GM19467 (cell line): ENCODE results near the gene CHTF8.
"Not testable (repeated sequence)": the region's sequence is repeated elsewhere in the genome, so short reads cannot be mapped to it uniquely, and the experiment has no call there.

Source experiments
- ATAC-seq: cut with Tn5 transposase; IDR thresholded peaks from one replicate; pipeline ENCODE4 v1.9.1; 2021; ENCODE audit warnings: mild to moderate bottlenecking, moderate library complexity; ENCODE audit not compliant: unreplicated experiment

Gene CHTF8

DNA sequence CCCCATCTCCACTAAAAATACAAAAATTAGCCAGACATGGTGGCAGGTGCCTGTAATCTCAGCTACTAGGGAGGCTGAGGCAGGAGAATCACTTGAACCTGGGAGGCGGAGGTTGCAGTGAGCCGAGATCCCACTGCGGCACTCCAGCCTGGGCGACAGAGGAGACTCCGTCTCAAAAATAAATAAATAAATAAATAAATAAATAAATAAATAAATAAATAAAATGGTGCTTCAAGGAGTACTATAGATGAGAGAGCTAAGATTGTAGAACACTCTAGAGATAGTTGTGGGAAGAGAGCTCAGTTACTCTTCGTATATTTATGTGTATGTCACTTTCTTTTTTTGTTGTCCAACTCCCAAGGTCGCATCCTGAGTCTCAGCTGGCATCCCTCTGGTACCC, 7.1 kb upstream of the CHTF8 start:
- not testable (repeated sequence) for ATAC-seq

DNA sequence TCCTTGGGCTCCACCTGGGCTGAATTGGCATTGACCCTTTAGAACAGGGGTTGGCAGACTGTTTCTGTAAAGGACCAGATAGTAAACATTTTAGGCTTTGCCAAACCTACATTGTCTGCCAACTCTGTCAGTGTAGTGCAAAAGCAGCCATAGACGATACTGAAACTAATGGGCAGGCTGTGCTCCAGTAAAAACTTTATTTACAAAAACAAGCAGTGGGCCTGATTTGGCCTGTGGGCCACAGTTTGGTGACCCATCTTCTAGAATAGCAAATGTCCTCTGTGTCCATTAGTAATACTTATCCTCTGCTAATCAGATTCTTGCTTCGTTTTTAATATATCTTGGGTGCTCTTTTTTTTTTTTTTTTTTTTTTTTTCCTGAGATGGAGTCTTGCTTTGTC, 6.2 kb upstream of the CHTF8 start:
- ATAC-seq = no peak

DNA sequence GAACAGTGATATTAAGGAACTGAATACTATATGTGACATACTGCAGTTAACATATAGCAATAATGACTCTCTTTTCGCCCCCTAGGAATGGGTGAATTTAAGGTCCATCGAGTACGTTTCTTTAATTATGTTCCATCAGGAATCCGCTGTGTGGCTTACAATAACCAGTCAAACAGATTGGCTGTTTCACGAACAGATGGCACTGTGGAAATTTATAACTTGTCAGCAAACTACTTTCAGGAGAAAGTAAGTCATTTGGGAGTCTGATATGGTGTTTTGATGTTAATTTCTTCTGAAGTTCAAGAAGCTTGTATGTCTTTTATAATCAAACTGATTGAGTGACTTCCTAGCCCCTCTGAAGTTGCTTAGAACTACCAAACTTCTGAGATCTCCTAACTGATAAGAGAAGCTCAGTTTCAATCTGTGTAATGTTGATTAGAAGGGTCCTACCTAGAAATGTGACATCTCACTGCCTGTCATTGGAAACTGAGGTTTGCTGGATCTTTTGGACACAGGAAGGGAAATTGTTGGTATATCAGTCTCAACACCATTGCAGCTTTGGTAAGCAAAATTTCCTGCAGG, 1.1 kb upstream of the CHTF8 start:
- ATAC-seq = no peak

DNA sequence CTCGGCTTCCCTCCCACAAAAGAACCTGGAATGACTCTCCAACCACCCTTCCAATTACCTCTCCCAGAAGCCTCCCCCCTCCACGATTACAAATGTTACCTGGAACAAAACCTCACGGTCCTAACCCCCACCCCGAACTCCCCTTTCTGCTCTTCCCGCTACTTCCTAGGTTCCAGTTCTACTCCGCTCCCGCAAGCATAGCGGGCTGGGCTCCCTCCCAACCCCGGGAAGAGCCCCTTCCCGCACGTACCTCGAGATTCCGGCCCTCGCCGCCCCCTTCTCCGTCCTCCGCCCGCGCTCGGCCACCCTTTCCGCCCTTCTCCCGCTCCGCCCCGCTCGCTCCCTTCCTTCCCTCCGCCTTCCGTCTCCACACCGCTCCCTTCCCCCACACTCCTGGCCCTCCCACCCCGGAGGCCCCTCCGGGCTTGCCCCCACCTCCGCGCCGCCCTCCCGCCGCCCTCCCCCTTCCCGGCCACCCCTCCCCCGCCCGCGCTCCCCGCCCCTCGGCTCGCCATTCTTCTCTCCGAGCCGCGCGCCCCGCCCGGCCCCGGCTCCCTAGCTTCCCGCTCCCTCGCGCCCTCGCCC, 457 bp downstream of the CHTF8 start:
- peak; percentile 42 for ATAC-seq

DNA sequence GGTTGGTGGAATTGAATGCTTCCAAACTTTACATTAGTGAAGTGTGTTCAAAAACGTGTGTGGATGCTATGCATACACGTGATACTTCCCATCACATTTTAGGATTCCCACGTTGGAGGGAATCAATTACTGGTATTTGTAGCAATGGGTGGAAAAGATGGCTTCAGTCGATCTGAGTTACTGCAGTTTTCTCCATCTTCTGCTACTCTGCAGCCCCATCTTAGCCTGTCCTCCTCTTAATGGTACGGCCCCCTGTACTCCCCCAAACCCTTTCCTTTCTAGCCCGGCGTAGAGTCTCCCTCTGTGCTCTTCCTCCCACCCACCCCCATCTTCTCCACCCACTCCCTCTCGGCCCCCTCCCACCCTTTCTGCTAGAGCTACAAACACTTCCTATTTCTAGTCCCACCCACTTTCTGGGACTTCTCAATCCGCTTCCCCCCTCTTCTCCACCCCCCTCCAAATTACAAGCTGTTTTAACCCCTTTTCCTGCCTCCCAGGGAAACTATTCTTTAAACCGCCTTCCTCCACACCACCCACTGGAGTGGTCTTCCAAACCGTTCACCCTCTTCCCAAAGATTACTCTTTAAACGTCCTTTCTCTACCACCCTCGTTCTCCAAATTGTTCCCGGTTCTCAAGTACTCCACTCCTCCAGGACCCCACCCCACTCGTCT, 1.1 kb downstream of the CHTF8 start:
- no peak for ATAC-seq

DNA sequence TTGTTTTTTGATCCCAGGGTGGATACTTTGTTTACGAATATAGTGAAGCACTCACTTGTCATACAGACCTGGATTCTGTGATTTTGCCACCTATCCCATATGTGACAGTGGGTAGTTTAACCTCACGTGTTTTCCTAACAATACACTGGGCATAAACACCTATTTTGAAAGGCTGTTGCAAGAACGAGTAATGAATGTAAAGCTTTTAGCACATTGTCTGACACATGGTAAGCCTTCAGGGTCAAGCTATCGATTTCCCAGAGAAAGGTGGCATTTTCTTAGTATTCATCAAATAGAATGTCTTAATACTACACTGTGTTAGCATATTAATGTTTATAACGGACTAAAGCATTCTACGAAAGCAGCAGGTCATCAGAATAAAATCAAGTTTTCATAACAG, 1.9 kb downstream of the CHTF8 start:
- no peak for ATAC-seq

DNA sequence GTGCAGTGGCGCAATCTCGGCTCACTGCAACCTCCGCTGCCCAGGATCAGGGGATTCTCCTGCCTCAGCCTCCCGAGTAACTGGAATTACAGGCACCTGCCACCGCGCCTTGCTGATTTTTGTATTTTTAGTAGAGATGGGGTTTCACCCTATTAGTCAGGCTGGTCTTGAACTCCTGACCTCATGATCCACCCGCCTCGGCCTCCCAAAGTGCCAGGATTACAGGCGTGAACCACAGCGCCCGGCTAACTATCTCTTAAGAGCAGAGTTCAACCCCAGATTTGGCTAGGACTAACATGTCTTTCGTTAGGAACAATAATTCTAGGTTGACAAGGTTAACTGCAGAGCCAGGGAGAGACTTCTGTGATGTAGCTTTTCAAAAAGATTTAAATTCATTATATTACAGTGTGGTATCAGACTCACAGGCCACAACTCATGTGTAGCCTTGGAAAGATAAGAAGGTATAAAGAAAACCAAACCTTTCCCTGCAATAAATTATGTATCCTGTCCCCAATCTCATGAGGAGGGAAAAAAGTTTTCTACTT, 4.3 kb downstream of the CHTF8 start:
- ATAC-seq = no peak

DNA sequence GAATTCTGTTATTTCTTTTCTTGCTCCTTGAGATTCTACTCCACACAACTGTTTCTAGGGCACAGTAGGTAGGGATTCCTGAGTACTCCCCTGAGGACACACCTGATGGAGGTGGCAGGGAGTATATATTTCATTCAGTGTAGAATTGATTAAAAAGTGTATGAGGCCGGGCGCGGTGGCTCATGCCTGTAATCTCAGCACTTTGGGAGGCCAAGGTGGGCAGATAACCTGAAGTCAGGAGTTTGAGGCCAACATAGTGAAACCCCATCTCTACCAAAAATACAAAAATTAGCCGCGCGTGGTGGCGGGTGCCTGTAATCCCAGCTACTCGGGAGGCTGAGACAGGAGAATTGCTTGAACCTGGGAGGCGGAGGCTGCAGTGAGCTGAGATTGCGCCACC, 5.6 kb downstream of the CHTF8 start:
- ATAC-seq = not testable (repeated sequence)

DNA sequence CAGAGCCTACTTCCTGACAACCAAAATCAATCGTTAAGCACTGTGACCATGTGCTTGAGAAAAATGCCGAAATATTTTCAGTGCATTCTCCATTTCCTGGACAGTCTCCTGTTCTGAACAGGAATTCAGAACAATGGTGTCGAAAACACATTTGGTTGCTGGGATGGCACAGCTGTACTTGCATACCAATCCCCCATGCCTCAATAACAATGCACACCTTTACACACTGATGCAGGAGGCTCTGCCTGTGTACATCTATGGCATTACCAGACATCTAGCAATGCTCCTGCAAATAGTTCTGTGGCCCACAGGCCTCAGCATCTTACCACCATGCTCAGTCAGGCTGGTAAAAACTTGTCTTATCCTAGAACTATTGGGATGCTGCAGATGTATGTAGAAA, 6.2 kb downstream of the CHTF8 start:
- ATAC-seq = no peak

DNA sequence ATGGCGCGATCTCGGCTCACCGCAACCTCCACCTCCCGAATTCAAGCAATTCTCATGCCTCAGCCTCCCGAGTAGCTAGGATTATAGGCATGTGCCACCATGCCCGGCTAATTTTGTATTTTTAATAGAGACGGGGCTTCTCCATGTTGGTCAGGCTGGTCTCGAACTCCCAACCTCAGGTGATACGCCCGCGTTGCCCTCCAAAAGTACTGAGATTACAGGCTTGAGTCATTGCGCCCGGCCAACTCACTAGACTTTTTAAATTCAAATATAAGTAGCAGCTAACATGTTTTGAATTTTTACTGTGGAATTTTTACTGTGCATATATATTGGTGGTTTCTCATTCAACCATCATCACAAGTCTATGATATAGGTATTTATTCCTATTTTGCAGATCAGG, 7.4 kb downstream of the CHTF8 start:
- not testable (repeated sequence) for ATAC-seq

DNA sequence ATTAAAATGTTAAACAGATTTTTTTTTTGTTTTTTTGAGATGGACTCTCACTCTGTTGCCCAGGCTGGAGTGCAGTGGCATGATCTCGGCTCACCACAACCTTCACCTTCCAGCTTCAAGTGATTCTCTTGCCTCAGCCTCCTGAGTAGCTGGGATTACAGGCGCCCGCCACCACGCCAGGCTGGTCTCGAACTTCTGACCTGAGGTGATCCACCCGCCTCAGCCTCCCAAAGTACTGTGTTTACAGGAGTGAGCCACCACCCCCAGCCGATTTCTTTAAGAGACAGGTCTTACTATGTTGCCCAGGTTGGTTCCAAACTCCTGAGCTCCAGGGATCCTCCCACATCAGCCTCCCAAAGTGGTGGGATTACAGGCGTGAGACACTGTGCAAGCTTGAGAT, 8.0 kb downstream of the CHTF8 start:
- not testable (repeated sequence) for ATAC-seq

DNA sequence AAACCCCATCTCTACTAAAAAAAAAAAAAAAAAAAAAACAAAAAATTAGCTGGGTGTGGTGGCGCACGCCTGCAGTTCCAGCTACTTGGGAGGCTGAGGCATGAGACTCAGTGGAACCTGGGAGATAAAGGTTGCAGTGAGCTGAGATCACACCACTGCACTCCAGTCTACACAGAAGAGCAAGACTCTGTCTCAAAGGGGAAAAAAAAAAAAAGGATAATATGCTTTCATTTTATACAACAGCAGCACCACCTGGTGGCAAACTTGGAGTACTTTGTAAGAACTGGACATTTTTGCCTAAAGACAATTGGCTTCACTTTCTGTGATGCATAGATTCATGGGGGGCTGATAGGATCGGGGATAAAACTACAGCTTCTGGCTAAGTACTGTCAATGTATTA, 8.5 kb downstream of the CHTF8 start:
- no peak for ATAC-seq

DNA sequence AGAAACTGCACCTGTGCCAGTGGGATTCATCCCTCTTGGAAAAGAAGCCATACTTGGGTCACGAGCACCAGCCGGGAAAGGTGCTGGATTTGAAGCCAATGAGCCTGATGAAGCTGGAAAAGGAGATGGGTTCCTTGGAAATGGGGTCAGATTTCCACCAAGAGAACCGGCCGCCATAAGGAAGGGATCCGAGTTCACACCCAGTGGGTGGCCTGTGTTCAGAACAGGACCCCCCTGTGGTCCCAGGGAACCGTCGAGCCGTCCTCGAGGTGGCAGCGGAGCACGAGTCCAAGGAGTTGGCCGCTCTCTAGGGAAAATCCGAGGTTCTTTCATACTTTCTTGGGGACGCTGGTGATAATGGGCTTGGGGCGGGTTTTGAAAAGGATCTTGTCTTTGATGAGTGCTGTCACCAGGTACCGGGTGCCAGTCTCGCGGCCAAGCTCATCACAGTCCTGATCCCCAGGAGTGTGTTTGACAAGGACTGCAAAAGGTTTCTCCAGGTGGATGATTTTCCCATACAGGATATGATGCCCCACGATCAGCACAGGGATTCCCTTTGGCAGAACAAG, 12.2 kb downstream of the CHTF8 start:
- no peak for ATAC-seq

DNA sequence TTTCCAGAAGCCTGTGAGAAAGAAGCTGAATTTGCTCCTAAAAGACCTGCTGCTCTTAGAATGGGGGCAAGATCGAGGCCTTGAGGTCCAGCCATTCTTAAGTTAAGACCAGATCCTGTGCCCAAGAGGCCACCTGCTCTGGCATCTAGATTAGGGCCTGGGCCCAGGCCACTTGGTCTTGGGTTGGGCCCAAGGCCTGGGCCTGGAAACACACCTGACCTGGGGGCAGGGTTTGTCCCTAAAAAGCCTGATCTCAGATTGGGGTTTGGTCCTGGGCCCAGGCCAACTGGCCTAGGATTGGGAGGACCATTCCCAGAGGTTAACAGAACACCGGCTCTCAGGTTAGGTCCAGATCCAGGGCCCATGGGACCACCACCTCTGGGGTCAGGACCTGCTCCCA, 12.9 kb downstream of the CHTF8 start:
- no peak for ATAC-seq

DNA sequence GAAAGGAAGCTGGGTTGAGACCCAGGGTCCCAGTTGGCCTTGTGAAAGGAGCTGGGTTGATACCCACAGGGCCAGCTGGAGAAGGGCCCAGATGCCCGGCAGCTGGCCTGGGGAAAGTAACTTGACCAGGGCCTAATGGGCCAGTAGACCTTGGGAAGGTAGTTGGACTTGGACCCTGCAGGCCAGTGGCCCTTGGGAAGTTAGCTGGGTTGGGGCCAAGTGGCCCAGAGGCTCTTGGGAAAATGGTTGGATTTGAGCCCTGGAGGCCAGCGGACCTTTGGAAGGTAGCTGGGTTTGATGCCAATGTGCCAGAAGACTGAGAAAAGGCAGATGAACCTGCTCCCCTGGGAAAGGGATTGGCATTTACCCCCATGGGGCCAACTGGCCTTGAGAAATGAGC, 13.4 kb downstream of the CHTF8 start:
- no peak for ATAC-seq

DNA sequence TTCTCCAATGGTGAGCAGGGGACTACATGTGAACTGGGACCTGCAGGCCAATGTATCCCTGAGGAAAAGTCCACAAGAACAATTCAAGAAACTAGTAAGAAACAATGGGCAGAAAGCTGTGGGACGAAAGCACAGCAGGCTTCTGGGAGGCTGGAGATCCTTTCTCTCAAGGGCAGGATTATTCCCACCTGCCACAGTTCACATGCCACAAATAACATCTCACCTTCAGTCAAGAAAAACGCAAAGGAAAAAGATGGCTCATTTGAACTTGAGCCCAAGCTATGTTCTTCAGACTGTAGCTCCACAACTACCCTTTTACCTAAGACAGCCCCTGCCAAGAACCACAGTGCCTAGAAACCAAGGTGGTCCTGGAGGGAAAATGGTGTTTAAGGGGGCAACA, 13.9 kb downstream of the CHTF8 start:
- no peak for ATAC-seq

DNA sequence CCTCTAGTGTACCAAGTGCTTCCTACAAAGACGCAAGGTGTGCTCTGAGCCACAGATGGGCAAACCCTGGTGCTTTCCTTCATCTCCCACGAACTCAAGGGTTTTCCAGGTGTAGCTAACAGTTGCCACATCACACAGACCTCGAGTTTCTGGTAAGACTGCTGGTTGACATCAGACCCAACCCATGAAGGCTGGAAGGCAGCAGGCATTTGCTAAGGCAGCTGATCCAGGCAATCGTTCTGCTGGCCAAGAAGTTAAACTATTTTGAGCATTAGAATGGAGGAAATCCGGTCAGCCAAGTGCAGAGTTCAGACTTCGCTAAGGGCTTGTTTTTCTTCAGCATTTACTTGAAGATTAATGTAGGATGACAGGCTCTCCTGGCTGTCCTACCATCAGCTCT, 15.5 kb downstream of the CHTF8 start:
- ATAC-seq = no peak

DNA sequence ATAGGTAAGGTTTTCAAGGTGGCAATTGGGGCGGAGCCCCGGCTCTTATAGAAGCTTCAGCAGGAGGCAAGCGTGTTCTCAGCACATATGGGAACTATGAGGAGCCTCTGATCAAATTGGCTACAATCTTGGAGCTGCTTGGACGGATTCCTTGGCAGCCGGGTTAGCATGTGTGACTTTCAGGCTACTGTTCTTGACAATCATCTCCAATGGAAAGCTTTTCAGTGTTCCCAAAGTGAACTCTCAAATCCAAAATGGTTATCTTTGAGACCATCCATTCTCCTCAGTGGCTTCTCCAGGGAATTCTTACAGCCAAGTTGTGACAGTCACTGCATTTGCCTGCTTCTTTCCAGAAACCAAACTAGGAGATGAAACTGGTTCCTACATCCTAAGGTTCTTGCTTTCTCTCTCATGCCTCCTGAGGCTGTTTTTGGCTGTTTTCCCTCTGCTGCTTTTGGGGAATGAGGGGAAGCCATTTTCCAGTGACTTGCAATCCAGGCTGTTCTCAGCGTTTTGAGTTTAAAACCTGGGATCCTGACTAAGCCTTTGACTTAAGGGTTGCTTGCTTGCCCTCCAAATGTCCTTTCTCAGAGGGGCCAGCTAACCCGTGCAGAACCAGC, 16.0 kb downstream of the CHTF8 start:
- ATAC-seq = no peak

DNA sequence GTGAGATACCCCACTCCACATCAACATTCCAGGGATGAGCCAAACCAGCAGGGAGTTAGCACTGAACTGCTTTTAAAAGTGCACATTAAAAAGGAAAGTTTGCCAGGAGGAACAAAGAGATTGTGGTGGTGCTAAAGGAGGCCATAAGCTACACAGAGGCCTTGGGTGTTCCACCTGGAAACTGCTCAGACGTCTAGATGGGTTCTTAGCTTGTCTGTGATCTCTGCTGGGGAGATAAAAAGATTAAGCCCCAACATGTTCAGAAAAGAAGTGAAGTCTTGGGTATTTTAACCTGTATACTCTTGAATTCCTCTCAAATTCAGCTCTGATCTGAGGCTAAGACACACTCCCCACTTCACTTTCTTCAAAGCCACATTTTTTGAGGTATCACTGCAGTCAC, 16.6 kb downstream of the CHTF8 start:
- ATAC-seq = no peak

DNA sequence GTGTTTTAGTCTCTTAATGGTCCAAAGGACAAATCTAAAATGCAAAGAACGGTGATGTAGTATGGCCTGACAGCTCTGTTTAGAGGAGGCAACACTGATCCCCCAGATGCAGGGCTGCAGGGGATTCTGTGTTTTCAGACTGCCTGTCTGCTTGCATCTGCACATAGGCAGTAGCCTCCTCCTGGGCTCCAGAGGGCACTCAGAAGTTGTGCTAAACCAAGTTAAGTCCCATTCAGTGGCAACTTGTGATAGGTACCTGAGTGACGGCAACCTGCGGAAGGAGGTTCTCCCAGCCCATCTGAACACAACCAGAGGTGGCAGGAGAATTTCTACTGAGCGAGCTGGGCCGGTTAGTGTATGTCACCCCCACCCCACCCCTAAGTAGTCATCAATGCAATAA, 17.0 kb downstream of the CHTF8 start:
- ATAC-seq = no peak

DNA sequence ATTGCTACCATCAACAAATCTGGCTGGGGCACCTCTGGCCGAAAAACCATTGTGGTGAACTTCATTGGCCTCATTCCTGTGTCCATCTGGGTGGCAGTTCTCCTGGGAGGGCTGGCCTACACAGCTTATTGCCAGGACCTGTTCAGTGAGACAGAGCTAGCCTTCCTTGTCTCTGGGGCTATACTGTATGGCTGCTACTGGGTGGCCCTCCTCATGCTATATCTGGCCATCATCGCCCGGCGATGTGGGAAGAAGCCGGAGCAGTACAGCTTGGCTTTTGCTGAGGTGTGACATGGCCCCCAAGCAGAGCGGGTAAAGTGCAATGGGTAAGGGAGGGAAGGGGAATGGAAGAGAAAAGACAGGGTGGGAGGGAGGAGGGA, 17.4 kb downstream of the CHTF8 start:
- no peak for ATAC-seq
